ENCODE measurements around the gene YIPF2.
"Not testable (repeated sequence)": the region's sequence is repeated elsewhere in the genome, so short reads cannot be mapped to it uniquely, and the experiment has no call there.

The YIPF2 gene

DNA sequence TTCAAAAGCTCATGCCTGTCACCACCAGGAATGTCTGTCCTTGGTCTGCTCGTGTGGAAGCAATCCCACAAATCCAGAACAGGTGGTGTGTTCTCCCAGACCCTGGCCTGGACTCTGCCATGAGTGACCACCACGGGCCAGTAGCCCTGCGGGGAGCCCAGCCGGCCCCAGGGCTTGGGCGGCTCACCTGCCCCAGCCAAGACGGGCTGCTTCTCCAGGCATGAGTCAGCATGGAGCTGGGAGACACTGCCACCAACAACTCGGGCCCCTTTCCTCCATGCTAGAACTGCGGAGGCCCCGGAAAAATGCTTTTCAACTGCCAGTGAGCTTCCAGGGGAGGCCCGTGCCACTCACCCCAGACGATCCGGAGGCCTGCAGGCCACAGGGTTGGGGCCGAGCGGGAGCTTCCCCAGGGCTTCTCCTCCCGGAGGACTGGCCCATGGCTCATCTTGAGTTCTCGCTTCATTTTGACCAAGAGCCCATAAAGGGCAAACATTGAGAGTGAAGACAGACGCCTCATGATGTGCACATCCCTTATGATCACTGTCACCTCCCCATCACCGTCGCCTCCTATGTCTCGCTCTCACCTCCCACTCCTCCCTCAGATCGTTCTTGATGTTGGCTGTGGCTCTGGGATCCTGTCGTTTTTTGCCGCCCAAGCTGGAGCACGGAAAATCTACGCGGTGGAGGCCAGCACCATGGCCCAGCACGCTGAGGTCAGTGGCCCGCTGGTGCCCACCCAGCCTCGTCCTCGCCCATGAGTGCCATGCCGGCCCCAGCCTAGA lies 16.7 kb downstream of the YIPF2 start:
- no peak for DNase-seq (ENCODE audit: low read depth)

DNA sequence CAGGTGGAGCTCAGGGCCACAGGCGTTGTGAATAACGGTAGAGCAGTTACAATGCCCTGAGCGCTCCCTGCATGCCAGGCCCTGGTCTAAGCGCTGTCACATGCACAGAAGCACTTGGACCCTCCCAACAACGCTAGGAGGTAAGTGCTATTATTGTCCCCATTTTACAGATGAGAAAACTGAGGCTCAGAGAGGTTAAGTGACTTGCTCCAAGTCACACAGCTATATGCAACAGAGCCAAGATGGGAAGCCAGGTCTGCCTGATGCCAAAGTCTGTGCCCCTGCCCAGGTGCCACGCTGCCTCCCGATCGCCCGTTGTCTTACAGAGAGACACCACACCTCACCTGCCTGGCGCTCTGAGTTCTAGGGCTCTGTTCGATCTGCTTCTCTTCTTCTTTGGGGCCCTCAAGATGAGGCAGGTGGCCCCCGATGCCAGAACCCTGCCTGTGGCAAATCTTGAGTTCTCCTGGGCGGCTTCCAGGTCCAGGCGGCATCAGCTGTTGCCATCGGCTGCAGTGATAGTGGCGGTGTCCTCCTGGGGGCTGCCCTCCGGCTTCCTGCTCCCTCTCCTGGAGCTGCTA lies 20.0 kb downstream of the YIPF2 start:
- no peak for DNase-seq (ENCODE audit: low read depth)

DNA sequence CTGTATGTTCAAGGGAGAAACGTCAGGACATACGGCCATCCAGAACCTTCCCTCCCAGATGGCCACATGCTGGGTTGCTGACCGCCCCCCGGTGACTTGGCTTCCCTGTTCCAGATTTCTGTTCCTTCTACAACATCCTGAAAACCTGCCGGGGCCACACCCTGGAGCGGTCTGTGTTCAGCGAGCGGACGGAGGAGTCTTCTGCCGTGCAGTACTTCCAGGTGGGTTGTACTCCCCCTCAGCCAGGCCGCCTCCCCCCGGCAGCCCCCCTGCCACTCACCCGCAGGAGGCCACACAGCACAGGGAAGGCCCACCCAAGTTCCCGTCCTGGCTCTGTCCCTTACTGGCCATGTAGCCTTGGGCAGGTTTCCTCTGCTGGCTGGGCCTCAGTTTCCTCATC lies 20.5 kb downstream of the YIPF2 start:
- DNase-seq (ENCODE audit: low read depth): no peak

DNA sequence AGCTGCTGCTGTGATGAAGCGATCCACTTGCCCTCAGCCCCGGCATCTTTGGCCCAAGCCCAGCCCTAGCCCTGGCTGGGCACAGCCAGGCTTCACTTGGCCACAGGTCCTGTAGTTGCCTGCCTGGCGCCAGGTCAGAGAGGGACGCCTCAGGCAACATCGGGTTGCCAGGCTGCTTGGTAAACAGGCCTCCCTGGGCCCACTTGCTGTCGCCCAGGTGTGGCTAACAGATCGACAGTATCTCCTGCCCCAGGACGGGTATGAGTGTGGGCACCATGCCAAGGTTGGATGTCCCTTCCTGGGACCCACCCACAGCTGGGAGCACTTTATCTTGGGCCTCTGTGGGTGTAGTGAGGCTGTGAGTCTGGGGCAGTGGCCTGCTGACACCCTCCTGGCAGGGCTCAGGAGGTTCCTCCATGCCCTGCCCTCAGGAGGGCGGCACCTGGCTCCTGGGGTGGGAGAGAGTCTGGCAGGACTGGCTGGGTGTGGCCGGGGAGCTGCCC lies 29.2 kb downstream of the YIPF2 start:
- DNase-seq (ENCODE audit: low read depth): no peak

DNA sequence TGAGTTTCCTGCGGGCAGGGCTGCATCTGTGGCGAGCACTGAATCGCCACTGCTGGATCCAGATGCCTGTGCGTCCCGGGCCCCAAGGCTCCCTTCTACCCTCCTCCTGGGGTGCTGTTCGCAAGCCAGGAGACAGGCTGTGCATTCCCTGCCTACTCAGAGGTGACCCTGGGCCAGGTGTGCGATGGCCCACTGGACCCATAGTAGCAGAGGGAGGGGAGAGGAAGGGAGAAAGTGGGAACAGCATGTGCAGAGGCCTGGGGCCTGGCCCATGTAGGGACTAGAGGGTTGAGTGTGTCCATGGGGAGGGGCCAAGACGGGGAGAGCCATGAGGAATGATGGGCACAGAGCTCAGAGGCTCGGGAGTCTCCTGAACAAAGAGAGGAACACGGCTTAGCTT lies 29.8 kb downstream of the YIPF2 start:
- DNase-seq (ENCODE audit: low read depth): no peak

DNA sequence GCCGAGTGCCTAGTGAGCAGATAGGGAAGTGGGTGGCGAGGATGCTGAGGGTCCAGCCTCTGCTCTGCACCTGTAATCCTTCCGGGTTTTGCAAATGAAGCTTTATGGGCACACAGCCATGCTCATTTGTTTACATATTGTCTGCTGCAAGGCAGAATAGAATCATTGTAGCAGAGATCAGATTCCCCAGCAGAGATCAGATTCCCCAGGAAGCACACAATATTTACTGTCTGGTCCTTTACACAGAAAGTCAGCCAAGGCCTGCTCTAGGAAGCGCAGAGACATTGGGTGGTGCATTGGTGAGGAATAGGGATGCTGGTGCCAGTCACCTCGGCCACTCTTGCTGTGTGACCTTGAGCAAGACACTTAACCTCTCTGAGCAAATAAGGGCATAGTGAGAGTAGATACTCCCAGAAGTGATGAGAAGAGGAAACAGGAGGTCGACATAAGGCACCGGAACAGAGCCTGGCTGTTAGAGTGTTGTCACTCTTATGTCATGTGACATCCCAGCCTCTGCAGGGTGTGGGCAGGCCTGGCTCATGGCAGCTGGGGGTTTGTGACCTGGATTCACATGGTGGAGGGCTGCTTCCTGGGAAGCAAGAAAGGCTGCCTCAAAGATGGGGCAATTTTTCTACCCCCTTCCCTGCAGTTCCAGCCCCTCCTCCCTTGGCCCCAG lies 31.4 kb downstream of the YIPF2 start:
- no peak for DNase-seq (ENCODE audit: low read depth)

DNA sequence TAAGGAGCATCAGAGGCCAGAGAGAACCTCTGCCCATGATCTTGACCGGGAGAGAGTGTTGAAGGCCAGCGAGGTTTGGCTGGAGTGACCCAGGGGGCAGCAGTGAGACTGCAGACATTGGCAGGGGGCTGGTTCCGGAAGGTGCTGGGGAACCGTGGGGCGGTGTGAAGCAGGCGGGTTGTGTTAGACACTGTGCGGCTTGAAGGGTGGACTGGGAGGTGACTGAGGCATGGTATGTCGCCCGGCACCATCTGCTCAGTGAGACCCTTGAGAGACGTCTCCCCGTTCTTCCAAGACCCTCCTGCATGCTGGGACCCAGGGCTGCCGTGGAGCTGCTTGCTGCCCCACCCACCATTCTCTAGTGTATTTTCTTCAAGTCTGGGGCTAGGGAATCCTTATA lies 32.5 kb downstream of the YIPF2 start:
- DNase-seq (ENCODE audit: low read depth): no peak

DNA sequence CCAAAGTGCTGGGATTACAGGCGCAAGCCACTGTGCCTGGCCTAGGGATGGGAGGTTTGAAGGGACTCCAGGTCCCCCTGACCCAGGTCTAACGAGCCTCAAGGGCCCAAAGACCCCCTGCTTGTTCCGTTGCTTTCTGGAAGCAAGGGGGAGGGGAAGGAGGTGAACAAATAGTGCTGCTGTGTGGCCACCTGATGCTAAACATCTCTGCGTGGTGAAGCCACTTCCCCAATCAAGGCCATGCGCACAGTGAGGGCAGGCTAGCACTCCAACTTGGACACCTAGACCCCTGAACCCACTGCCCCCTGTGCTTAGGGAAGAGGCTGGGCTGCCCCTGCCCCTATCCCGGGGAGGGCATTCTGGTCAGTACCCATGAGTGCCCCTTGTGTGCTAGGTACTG lies 33.1 kb downstream of the YIPF2 start:
- no peak for DNase-seq (ENCODE audit: low read depth)

DNA sequence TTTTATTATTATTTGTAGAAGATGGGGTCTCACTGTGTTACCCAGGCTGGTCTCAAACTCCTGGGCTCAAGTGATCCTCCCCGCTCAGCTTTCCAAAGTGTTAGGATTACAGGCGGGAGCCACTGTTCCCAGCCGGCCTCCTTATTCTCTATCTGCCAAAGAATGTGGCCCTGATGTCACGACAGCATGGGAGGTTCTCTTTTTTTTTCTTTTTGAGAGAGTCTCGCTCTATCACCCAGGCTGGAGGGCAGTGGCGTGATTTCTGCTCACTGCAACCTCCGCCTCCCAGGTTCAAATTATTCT lies 33.6 kb downstream of the YIPF2 start:
- no peak for DNase-seq (ENCODE audit: low read depth)

DNA sequence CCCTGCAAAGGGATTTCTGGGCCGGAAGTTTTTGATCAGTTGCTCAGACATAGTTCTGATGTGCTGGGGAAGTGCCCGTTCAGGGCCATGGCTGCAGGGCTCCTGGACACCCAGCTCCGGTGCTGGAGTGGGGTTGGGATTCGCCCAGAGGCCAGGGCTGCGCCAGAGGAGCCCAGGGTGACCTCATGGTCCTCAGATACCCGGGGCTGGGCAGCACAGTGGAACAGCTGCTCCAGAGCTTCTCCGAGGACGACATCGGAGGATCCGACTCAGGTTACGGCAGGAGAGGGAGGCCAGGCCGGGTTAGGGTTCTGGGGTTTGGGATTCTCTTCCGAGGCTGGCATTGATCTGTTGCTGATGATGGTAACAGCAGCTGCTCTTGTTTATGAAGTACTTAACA lies 36.2 kb downstream of the YIPF2 start:
- no peak for DNase-seq (ENCODE audit: low read depth)

DNA sequence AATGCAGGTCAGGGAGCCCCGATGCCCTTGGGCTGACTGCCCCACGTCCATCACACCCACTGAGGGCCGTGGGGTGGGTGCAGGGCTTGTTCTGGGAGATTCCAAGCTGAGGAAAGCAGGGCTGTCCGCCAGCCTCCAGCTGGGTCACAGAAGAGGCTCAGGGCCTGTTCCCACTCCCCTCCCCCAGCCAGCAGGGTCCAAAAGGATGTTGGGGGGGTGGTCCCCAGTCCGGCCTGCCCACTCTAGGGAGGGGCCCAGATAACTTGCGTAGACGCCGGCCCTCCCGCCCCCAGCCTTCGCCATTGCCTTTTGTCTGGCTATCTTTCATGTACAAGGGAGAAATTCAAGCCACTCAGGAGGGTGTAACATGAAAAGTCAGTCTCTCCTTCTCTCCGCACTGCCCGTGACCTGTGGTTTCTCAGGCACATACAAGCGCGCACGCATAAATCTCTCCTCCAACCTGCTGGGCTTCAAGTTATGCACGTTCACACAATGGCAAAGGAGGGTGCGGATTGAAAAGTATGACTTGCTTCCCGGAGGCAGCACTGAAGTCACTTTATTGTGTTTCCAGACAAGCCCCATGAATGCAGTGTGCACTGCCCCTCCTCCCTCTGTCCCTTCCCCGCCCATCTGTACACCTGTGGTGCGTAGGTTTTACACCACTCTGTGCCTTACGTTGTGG lies 36.9 kb downstream of the YIPF2 start:
- no peak for DNase-seq (ENCODE audit: low read depth)

DNA sequence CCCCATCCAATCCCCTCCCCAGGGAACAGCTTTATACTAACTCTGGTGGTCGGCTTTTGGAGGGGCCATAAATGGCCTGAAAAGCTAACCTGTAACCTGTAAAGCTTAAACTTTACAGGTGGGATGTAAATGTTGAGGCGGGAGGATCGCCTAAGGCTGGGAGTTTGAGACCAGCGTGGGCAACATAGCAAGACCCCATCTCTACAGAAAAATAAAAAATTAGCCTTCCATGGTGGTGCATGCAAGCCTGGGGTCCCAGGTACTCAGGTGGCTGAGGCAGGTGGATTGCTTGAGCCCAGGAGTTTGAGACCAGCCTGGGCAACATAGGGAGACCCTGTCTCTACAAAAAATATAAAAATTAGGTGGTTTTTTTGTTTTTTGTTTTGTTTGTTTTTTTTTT lies 38.6 kb downstream of the YIPF2 start:
- DNase-seq (ENCODE audit: low read depth): no peak

DNA sequence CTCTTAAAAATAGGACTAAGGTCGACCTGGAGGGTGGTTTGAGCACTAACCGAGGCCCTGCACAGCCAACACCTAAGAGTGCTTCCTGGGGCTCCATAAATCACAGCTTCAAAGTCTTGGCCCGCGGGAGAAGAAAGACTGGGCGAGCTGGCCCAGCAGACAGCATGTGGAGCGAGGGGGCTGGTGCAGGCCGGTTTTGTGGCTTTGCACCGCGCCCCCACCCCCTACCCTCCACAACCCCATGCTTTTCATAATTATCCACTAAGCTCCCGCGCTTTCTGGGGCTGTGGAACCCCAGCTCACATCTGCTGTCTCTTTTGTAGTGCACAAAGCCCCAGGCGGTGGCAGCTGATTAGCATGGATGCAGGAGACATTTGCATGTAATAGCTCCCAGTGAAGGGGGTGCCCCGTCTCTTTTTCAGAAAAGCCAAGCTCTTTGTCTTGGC lies 40.0 kb downstream of the YIPF2 start:
- no peak for DNase-seq (ENCODE audit: low read depth)

DNA sequence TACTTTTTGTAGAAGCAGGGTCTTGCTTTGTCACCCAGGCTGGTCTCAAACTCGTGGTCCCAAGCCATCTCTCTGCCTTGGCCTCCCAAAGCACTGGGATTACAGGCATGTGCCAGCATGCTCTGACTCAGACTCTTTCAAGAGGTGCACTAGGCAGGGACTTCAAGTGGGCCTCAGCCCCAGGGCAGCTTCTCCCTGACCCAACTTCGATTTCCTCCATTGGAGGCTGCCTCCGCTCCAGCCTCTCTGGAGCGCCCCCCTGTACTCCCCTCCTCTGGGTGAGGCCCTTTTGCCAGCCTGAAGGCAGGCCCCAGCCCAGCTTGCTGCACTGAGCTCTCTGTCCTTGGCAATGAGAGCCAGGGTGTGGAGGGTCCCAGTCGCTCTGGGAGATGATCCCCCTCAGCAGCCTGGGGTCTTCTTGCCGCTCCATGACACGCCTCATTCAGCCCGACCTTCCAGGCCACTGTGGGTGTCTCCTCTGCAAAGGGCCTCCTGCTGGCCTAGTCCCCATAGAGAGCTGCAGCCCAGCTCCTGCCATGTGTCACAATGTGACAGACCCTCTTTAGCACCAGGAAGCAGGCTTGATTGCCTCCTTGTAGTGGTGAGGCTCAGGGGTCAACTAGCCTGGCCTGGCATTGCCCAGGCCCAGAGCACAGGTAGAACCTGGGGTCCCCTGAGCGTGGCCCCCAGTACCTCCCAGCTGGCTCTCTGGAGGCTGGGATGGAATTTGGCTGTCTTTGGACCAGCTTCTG lies 40.6 kb downstream of the YIPF2 start:
- no peak for DNase-seq (ENCODE audit: low read depth)

DNA sequence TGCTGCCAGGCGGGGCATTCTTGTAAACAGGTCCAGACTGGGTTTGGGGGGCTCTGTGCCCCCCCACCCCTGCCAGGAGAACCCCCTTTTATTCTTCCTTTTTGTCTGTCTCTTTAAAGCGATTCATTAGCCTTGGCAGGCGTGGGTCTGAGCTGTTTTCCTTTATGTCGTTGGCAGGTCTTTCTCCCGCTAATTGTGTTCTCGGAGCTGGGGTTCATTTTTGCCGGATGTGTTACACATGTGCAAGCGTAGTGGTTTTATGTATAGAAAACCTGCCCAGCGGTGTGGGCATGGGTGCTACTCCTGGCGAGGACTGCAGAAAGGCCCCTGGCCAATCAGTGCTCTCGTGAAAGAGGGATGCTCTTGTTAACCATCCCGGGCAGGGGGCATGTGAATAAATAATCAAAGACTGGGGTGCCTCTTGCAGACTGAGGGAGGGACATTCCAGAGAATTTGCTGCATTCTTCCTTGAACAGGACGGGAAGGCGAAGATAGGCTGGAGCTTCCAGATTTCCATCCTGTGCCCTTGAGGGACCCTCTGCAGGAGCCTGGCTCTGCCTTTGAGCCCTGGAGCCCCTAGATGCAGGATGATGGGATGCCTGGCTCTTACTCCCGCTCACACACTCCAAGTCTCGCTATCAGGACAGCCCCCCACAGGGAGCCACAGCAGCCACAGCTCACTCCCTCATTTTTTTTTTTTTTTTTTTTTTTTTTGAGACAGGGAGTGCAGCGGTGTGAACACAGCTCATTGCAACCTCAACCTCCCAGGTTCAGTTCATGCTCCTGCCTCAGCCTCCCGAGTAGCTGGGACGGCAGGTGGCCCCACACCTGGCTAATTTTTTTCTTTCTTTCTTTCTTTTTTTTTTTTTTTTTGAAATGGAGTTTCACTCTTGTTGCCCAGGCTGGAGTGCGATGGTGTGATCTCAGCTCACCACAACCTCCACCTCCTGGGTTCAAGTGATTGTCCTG lies 43.0 kb downstream of the YIPF2 start:
- DNase-seq (ENCODE audit: low read depth): no peak

DNA sequence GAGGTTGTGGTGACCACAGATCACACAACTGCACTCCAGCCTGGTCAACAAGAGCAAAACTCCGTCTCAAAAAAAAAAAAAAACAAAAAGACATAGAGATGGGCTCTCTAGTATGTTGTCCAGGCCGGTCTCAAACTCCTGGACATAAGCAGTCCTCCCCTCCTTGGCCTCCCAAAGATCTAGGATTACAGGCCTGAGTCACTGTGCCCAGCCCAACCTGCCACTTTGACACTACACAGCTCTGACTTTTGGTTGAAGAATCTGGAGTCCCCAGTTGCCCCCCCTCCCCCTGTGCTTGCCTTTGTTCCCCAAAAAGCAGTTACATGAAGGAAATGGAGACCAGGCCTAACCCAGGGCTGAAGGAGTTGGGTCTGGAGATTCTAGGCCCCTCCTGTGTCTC lies 44.2 kb downstream of the YIPF2 start:
- DNase-seq (ENCODE audit: low read depth): no peak

DNA sequence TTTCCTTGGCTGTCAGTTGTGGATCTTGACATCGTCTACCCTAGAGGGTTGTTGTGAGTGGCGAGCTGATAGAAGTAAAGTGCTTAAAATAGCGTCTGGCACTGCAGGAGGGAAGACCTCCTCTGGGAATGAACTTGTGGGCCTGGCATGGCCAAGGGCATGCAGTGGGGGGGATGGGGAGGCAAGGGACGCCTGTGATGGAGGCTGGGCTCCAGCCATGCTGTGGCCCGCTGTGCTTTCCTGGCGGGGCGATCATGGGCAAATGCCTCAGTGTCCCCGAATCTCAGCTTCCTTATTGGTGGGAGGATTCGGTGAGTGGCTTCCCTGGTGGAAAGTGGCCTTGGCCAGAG lies 46.4 kb downstream of the YIPF2 start:
- no peak for DNase-seq (ENCODE audit: low read depth)

DNA sequence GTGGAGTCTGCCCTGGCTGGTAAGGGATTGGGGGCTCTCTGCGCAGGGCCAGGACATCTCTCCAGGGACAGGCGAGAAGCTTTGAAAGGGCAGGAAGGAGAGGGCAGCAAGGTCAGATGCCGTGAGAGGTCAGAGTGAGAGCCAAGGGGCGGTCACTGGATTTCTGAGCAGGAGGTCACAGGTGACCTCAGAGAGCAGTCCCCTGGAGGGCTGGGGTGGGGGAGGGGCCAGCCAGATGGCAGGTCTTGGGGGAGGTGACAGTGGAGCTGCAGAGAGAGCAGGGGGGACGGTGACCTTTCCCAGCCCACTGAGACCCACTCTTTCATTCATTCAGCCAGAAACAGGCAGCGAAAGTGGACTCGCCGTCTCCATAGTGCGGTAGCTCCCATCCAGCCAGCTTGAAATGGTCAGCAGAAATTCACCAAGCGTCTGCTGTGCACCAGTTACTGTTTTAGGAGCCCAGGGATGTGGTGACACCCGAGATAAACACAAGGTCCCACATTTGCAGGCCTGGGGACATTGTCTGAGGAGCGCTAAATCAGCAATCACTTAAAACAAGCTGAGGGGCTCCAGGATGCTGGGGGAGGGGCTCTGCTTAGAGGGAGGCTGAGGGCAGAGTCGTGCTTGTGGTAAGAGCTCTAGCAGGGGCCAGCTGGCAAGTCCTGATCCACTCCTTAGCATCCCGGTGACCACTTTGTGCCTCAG lies 46.9 kb downstream of the YIPF2 start:
- DNase-seq (ENCODE audit: low read depth): no peak

DNA sequence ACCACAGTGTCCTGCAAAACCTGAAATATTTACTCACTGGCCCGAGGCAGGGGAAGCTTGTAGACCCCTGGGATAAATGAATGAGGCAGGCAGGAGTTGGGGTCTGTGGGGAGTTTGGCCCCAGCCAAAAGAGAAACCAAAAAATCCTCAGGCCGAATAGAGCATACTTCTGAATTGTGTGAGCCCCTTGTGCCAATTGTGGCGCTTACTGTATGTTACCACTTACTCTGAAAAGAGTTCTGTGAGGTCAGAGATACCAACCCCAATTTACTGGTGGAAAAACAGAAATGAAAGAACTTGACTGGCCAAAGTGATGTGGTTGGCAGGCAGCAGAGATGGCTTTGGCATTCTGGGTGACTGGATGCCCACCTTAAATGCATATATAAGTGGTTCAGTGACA lies 50.2 kb downstream of the YIPF2 start:
- DNase-seq (ENCODE audit: low read depth): no peak

DNA sequence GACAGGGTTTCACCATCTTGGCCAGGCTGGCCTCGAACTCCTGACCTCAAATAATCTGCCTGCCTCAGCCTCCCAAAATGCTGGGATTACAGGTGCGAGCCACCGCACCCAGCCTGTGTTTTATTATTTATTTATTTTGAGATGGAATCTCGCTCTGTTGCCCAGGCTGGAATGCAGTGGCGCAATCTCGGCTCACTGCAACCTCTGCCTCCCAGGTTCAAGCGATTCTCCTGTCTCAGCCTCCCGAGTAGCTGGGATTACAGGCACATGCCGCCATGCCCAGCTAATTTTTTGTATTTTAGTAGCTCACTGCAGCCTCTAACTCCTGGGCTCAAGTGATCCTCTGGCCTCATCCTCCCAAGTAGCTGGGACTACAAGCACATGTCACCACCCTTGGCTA lies 50.8 kb downstream of the YIPF2 start:
- not testable (repeated sequence) for DNase-seq (ENCODE audit: low read depth)
